Vagina (tissue), 2 donors: ENCODE data around the gene MCCC1.

Experiments
- CTCF ChIP-seq, 3 experiments: fragments of 450-650 bp in 2 of 3; fragments of 200-600 bp in 1 of 3; sonication (generic) in 1 of 3; IDR thresholded peaks; one replicate each; pipeline ENCODE4 v1.5.1; 2017 to 2019; ENCODE audit warnings: antibody characterized with exemption in 3 of 3, mild to moderate bottlenecking in 2 of 3, moderate library complexity in 2 of 3
- POLR2A ChIP-seq, 2 donors: fragments of 450-650 bp; IDR thresholded peaks; one replicate each; pipeline ENCODE4 v1.6.1; 2017; ENCODE audit warnings: antibody characterized with exemption in 2 of 2, mild to moderate bottlenecking in 2 of 2, moderate library complexity in 2 of 2
- POLR2AphosphoS5 ChIP-seq, 2 donors: sonication (generic); formaldehyde crosslinking; IDR thresholded peaks; one replicate each; pipeline ENCODE4 v1.9.0; 2017; ENCODE audit warnings: antibody characterized with exemption in 2 of 2, mild to moderate bottlenecking in 2 of 2, low read depth in 1 of 2; ENCODE audit not compliant: insufficient read depth in 1 of 2

GRCh38 chr3:183134844-183135243 lies 35.5 kb upstream of the MCCC1 start:
- TF ChIP-seq CTCF (IDR thresholded peaks at IDR 0.05) (no peak), POLR2A (IDR thresholded peaks at IDR 0.05) (no peak), POLR2AphosphoS5 (IDR thresholded peaks at IDR 0.05; ENCODE audit: insufficient read depth in 1 of 2, low read depth in 1 of 2) (no peak)
